Transverse colon (tissue), 3 donors: ENCODE measurements around the gene RIT1.

Experiments used
- POLR2A ChIP-seq: fragments of 450-650 bp; IDR thresholded peaks from one replicate; pipeline ENCODE4 v1.6.1; 2016; ENCODE audit warnings: antibody characterized with exemption, mild to moderate bottlenecking, moderate library complexity
- TF ChIP-seq, protein P1 (sequence below), 5 experiments: fragments of 200-600 bp in 3 of 5; fragments of 450-650 bp in 2 of 5; sonication (generic) in 3 of 5; IDR thresholded peaks; 1 replicate in 2 of 5; 2 replicates in 3 of 5; pipeline ENCODE4 v1.5.1; 2016 to 2017; ENCODE audit warnings: antibody characterized with exemption in 5 of 5, inconsistent platforms in 3 of 5, mild to moderate bottlenecking in 2 of 5, moderate library complexity in 1 of 5

DNA sequence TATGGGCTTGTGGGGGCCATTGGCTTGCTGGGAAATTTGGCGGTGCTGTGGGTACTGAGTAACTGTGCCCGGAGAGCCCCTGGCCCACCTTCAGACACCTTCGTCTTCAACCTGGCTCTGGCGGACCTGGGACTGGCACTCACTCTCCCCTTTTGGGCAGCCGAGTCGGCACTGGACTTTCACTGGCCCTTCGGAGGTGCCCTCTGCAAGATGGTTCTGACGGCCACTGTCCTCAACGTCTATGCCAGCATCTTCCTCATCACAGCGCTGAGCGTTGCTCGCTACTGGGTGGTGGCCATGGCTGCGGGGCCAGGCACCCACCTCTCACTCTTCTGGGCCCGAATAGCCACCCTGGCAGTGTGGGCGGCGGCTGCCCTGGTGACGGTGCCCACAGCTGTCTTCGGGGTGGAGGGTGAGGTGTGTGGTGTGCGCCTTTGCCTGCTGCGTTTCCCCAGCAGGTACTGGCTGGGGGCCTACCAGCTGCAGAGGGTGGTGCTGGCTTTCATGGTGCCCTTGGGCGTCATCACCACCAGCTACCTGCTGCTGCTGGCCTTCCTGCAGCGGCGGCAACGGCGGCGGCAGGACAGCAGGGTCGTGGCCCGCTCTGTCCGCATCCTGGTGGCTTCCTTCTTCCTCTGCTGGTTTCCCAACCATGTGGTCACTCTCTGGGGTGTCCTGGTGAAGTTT lies 30.8 kb upstream of the RIT1 start:
- no peak for TF ChIP-seq POLR2A
- TF ChIP-seq, protein P1, sequence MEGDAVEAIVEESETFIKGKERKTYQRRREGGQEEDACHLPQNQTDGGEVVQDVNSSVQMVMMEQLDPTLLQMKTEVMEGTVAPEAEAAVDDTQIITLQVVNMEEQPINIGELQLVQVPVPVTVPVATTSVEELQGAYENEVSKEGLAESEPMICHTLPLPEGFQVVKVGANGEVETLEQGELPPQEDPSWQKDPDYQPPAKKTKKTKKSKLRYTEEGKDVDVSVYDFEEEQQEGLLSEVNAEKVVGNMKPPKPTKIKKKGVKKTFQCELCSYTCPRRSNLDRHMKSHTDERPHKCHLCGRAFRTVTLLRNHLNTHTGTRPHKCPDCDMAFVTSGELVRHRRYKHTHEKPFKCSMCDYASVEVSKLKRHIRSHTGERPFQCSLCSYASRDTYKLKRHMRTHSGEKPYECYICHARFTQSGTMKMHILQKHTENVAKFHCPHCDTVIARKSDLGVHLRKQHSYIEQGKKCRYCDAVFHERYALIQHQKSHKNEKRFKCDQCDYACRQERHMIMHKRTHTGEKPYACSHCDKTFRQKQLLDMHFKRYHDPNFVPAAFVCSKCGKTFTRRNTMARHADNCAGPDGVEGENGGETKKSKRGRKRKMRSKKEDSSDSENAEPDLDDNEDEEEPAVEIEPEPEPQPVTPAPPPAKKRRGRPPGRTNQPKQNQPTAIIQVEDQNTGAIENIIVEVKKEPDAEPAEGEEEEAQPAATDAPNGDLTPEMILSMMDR (IDR thresholded peaks at IDR 0.05), result no peak
